Keratinocyte (primary cell): ENCODE measurements around the gene CHIA. TPM values are rescaled to one million over a fixed set of nuclear protein-coding genes. Genes with fewer than 3 reads are reported as not detected.

ENCODE experiments used
- DNase-seq: peaks from one replicate; pipeline ENCODE4 v3.0.0-alpha.2; 2011; ENCODE audit warnings: low read depth, missing footprints, low spot score
- FAIRE-seq: peaks from 2 replicates; lab custom pipeline; 2011; peaks lifted over from hg19 to GRCh38; lab: Jason Lieb, UNC
- H2AFZ ChIP-seq: 2 replicates; pipeline ENCODE4 v1.6.0; 2012; ENCODE audit warnings: low read length, control low read depth, inconsistent platforms; ENCODE audit not compliant: control insufficient read depth
- H3K27ac ChIP-seq: 2 replicates; pipeline ENCODE4 v1.5.1; 2011; ENCODE audit warnings: low read length; ENCODE audit not compliant: control insufficient read depth, insufficient read depth
- H3K27me3 ChIP-seq: 3 replicates; pipeline ENCODE4 v1.6.0; 2011; ENCODE audit warnings: low read length; ENCODE audit not compliant: control insufficient read depth, insufficient read depth; ENCODE audit errors: extremely low read depth
- H3K36me3 ChIP-seq, 2 experiments: 2 replicates in 1 of 2; 3 replicates in 1 of 2; pipeline ENCODE4 v1.5.1; 2011; ENCODE audit warnings: low read length in 2 of 2, mild to moderate bottlenecking in 1 of 2; ENCODE audit not compliant: control insufficient read depth in 2 of 2, insufficient read depth in 2 of 2; ENCODE audit errors: extremely low read depth in 1 of 2
- H3K4me1 ChIP-seq: 3 replicates; pipeline ENCODE4 v1.5.1; 2011; ENCODE audit warnings: low read length; ENCODE audit not compliant: control insufficient read depth, insufficient read depth; ENCODE audit errors: extremely low read depth
- H3K4me2 ChIP-seq: 3 replicates; pipeline ENCODE4 v1.6.0; 2011; ENCODE audit warnings: low read depth, low read length; ENCODE audit not compliant: control insufficient read depth, insufficient read depth; ENCODE audit errors: extremely low read depth
- H3K4me3 ChIP-seq, 3 experiments: fragments of 200-600 bp in 1 of 3; sonication (generic) in 1 of 3; 2 replicates in 2 of 3; 3 replicates in 1 of 3; pipeline ENCODE4 v1.5.1; 2011 to 2016; ENCODE audit warnings: low read length in 3 of 3, mild to moderate bottlenecking in 3 of 3, control low read depth in 2 of 3, inconsistent platforms in 1 of 3, low read depth in 1 of 3, mixed read lengths in 1 of 3, mixed run types in 1 of 3, moderate library complexity in 1 of 3; ENCODE audit not compliant: control insufficient read depth in 2 of 3, insufficient read depth in 2 of 3; ENCODE audit errors: extremely low read depth in 1 of 3
- H3K79me2 ChIP-seq: 2 replicates; pipeline ENCODE4 v1.6.0; 2012; ENCODE audit warnings: low read length; ENCODE audit not compliant: control insufficient read depth, insufficient read depth
- H3K9ac ChIP-seq: 3 replicates; pipeline ENCODE4 v1.6.0; 2011; ENCODE audit warnings: low read length; ENCODE audit not compliant: control insufficient read depth, insufficient read depth; ENCODE audit errors: extremely low read depth
- H3K9me1 ChIP-seq: 3 replicates; pipeline ENCODE4 v1.6.0; 2011; ENCODE audit warnings: low read length; ENCODE audit not compliant: control insufficient read depth, insufficient read depth; ENCODE audit errors: extremely low read depth
- H3K9me3 ChIP-seq: 2 replicates; pipeline ENCODE4 v1.5.1; 2012; ENCODE audit warnings: low read depth, low read length; ENCODE audit not compliant: control insufficient read depth
- H4K20me1 ChIP-seq: 3 replicates; pipeline ENCODE4 v1.6.0; 2011; ENCODE audit warnings: low read length; ENCODE audit not compliant: control insufficient read depth, insufficient read depth; ENCODE audit errors: extremely low read depth
- CTCF ChIP-seq, 3 experiments: IDR thresholded peaks in 1 of 3; conservative IDR thresholded peaks in 1 of 3; optimal IDR thresholded peaks in 1 of 3; 2 replicates in 2 of 3; 3 replicates in 1 of 3; pipeline versions ENCODE3 to v1.5.1; 2011; ENCODE audit warnings: low read length in 3 of 3, mild to moderate bottlenecking in 3 of 3, moderate library complexity in 2 of 3, control low read depth in 1 of 3, inconsistent platforms in 1 of 3; ENCODE audit not compliant: insufficient read depth in 2 of 3; ENCODE audit errors: extremely low read depth in 1 of 3
- EZH2 ChIP-seq: IDR thresholded peaks from one replicate; pipeline ENCODE4 v1.6.1; 2012; ENCODE audit warnings: inconsistent platforms, mild to moderate bottlenecking, low read length, moderate library complexity
- dilution Hi-C: fragments of 300-500 bp; cut with MboI; formaldehyde crosslinking; loops from one replicate; pipeline ENCODE4 v1.7.0; 2020; ENCODE audit warnings: low sequenced_read_pairs; ENCODE audit not compliant: extremely low pct_ligation_motif_present
- polyA plus RNA-seq, 5 experiments: library from polyadenylated mRNA; depleted of rRNA in 3 of 5; stranded (reverse) in 3 of 5; stranded (forward) in 1 of 5; unstranded in 1 of 5; fragments of >200 nt; gene quantifications; 1 replicate in 1 of 5; 2 replicates in 3 of 5; 3 replicates in 1 of 5; pipeline versions ENCODE4 v1.2.1 to v1.2.3, GENCODE V29; 2011 to 2012; ENCODE audit warnings: missing spikeins in 2 of 5, low read depth in 1 of 5, low replicate concordance in 1 of 5

Gene CHIA
- polyA plus RNA-seq, 1 donor (not counting 4 experiments of a cell fraction or from before 2014, with no cell fraction given): not detected

- no peak overlapping the region for H3K4me3 ChIP-seq
- DNase-seq (no peak), FAIRE-seq (no peak)
- H2AFZ ChIP-seq: no peak overlapping the region
- dilution Hi-C loops: no loop called here
- H3K4me1 ChIP-seq: peaks cover 1% of the 10 kb centered on the region
- no peak overlapping the region for H3K27ac ChIP-seq
- no peaks in the 10 kb centered on the region for H4K20me1 ChIP-seq
- no peaks in the 10 kb centered on the region for H3K79me2 ChIP-seq
- H3K4me2 ChIP-seq: no peak overlapping the region
- H3K9me3 ChIP-seq: no peaks in the 10 kb centered on the region
- no peaks in the 10 kb centered on the region for H3K9me1 ChIP-seq
- H3K27me3 ChIP-seq: no peaks in the 10 kb centered on the region
- H3K36me3 ChIP-seq: no peaks in the 10 kb centered on the region
- TF ChIP-seq EZH2: no peak
- TF ChIP-seq CTCF (optimal IDR thresholded peaks at IDR 0.05 in 1 of 3, IDR thresholded peaks at IDR 0.05 in 1 of 3, conservative IDR thresholded peaks at IDR 0.05 in 1 of 3; ENCODE audit: extremely low read depth in 1 of 3, insufficient read depth in 2 of 3, low read length in 3 of 3): no peak
- H3K9ac ChIP-seq: no peak overlapping the region
These were observed 61.0 kb downstream of the CHIA start for GRCh38 chr1:111351700-111352099.

- TF ChIP-seq CTCF (optimal IDR thresholded peaks at IDR 0.05 in 1 of 3, IDR thresholded peaks at IDR 0.05 in 1 of 3, conservative IDR thresholded peaks at IDR 0.05 in 1 of 3; ENCODE audit: extremely low read depth in 1 of 3, insufficient read depth in 2 of 3, low read length in 3 of 3) (no peak), EZH2 (no peak)
- Histone ChIP-seq H3K27ac (no peak overlapping the region), H2AFZ (no peak overlapping the region), H3K36me3 (no peaks in the 10 kb centered on the region), H3K4me1 (no peaks in the 10 kb centered on the region), H3K4me2 (no peak overlapping the region), H3K9ac (no peak overlapping the region), H3K27me3 (no peaks in the 10 kb centered on the region), H3K9me3 (no peaks in the 10 kb centered on the region), H3K79me2 (no peaks in the 10 kb centered on the region), H3K4me3 (no peak overlapping the region), H3K9me1 (no peaks in the 10 kb centered on the region), H4K20me1 (no peaks in the 10 kb centered on the region)
- DNase-seq (no peak), FAIRE-seq (no peak)
- dilution Hi-C loops: no loop called here
These were observed 63.9 kb downstream of the CHIA start for GRCh38 chr1:111354584-111354983.
